ENCODE measurements around the gene SCYGR8.
"Not testable (repeated sequence)": the region's sequence is repeated elsewhere in the genome, so short reads cannot be mapped to it uniquely, and the experiment has no call there.

SCYGR8 gene, protein sequence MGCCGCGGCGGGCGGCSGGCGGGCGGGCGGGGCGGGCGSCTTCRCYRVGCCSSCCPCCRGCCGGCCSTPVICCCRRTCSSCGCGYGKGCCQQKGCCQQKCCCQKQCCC

DNA sequence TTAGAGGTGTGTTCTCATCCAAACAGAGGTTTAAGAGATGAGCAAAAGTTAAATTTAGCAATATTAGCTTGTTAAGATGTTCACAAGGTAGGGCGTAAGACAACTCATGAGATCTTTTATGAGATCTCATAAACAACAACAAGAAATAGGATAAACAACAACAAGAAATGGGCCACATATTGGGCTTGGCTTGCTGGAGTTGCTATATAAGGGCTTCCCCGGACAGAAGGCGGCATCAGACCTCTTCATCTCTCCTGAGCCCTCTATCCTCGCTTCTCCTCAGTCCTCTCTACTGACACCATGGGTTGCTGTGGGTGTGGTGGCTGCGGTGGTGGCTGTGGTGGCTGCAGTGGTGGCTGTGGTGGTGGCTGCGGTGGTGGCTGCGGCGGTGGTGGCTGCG, at the start of gene SCYGR8:
SCYGR8 (plus strand) TSS at position 301 of the 400 bp plus-strand sequence; CDS start at position 301, 0 bp downstream.
- DNase-seq, result no peak

DNA sequence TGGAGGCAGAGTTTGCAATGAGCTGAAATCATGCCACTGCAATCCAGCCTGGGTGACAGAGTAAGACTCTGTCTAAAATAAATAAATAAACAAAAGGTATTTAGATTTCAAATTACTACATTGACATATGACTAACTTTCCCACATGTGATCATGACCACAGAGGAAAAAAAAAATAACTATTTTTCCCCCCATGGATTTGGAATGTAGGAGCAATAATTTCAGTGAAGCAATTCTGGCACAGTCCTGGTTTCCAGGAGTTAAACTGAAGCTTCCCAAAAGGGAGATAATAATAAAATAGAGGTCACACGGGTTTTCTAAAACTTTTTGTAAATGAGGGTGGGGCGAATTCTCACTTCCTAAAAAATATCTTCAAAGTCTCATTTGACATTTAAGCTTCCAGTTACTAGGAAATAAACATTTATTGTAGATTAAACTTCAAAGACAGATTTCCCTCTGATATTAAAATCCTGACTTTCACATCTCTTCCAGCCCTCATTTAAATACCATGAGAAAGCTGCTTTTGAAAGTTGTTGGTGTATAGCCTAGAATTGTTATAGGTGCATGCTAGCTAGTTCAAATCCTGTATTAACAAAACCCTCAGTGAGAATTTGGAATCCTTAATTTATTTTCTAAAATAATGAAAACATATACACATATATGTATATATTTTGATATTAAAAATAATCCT, 48.6 kb upstream of the SCYGR8 start:
- DNase-seq, result no peak

DNA sequence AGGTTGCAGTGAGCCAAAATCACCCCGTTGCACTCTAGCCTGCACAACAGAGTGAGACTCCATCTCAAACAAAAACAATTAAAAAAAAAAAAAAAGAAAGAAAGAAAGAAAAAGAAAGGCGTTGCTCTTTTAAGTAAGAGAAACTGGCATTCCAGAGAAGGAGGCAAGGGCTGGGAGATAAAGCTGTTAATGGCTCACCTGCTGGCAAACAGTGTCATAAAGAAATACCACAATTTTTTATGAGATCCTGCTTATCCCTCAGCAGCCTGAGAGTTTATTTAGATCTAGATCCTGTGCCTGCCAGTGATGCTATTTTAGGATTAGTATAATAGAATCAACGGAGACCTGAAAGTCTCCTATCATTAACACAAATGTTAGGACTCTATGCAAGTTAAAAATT, 44.1 kb upstream of the SCYGR8 start:
- no peak for DNase-seq

DNA sequence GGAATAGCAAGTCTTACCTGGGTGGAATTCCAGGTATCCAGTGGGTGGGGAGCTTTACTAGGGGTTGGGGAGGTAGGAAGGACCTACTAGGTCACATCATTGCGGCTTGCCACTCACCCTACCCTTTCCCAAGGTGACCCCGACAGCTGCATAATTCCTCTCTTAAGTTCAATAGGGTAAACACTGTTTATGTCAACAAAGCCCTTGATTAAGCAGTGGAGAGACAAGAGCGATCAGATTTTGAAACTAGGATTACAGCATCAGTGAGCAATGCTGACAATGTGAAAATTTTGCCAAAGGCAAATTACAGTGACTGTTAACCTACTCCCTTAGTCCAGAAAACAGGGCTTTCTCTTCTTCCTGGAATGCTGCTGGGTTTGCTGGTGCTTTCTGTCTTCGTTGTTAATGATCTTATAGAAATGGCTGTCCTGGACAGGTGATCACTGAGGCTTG, 42.4 kb upstream of the SCYGR8 start:
- no peak for DNase-seq

DNA sequence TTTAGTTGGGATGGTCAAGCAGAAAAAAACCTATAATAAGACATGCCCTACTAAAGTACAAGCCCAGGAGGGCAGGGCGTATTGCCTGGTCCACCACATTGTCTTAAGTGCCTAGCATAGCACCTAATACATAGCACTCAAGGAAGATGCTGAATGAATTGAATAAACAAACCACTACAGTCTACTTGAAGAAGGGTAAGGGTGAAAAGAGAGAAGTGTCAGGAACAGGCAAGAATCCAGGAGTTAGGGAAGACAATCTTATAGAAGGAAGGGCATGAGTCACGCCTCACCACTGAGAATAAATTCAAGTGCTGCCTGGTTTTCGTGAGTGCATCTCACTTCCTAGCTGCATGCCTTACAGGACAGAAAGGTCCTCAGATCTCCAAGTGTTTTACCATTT, 41.7 kb upstream of the SCYGR8 start:
- no peak for DNase-seq

DNA sequence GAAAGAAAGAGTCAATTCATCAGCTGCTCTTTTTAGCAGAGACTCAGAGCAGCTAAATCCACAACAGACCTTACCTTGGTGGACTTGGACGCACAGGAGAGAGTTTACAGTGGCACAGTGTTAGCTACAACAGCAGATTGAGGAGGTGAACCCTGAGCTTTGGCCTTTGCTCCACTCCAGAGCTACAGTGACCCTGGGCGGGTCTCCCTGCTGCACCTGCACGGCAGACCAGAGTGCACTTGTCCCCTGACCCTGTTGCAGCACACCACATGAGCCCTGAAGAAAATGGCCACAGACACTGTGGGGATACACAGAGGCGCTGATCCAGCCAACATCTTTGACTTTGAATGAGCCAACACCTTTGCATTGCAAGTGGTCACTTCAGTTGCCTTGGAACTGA, 38.8 kb upstream of the SCYGR8 start:
- no peak for DNase-seq

DNA sequence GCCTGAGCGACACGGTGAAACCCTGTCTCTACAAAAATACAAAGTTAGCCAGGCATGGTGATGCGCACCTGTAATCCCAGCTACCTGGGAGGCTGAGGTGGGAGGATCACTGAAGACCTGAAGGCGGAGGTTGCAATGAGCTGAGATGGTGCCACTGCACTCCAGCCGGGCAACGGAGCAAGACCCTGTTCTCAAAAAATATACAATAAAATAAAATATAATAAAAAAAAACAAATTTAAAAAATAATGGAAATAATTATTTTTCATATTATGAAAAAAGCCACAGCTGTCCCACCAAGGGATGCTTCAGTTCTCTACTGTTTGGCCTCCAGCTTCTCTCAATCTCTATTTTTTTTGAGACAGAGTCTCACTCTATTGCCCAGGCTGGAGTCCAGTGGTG, 38.3 kb upstream of the SCYGR8 start:
- DNase-seq, result no peak

DNA sequence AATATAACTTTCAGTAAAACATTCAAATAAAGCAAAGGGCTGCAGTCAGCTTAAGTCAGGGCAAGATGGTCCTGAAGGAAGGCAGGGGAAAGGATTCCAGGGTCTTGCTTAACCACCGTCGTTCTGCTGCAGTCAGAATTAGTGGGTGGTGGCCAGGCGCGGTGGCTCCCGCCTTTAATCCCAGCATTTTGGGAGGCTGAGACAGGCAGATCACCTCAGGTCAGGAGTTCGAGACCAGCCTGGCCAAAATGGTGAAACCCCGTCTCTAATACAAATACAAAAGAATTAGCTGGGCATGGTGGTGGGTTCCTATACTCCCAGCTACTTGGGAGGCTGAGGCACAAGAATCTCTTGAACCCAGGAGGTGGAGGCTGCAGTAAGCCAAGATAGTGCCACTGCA, 34.7 kb upstream of the SCYGR8 start:
- DNase-seq, result no peak

DNA sequence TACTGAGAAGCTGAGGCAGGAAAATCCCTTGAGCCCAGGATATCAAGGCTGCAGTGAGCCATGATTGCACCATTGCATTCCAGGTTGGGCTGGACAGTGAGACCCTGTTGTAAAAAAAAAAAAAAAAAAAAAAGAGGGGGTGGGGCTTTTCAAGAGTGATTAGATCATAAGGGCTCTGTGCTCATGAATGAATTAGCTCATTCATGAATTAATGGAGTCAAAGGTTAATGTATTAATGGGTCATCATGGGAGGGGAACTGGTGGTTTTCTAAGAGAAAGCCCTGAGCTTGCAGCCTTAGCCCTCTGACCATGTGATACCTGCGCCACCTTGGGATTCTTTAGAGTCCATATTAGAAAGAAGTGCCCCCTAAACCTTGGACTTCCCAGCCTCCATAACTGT, 32.4 kb upstream of the SCYGR8 start:
- no peak for DNase-seq

DNA sequence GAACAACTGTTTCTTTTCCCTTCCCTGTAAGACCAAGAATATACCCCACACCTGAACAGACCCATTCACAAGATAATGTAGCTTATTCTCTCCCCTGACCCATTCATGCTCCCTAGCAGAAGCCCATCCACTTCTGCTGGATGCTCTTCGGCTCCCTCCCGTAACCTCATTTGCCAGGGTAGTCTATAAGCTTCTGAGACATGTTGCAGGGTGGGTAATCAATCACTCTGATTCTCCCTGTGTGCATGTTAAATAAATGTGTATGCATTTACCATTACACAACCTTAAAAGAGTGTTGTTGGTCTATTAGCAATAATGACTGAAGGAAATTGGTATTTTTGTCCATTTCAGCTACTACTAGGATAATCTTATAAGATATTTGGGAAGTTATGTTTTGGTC, 29.2 kb upstream of the SCYGR8 start:
- DNase-seq, result no peak

DNA sequence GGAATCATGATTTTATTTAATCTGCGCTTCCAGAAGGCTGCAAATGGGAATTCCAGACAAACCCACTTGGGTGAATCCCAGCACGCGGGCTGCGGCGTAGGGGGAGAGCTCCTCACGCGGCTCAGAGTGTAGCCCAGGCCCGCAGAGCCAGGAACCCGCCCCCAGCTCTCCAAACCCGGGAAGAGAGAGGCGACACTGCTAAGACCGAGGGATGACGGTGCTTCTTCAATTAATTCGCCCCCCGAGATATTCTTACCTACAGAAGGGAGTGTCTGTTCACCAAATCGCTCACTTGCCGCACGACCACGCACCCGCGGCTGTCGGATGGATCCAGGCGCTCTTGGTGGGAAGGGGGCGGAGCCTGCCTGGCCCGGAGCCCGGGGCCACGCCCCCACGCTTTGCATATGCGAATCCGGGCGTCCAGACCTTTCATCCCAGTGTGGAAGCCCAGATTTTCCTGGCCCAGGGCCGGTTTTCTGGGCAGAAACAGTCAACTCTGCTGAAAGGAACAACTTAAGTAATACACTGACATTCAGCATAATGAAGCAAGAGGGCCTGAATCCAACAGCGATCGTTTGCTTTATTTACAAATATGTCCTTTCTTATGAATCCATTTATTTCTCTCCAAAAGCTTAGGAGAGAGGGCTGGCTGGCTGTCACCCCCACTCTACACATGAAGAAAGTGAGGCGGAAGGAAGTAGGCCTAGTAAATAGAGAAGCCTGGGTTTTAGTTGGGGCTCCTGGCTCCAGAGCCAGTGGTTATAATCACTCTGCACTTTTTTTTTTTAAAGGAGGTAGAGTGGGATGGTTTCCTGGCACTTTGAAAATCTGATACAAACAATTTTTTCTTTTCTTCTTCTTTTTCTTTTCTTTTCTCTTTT, 27.8 kb upstream of the SCYGR8 start, which contains the start of gene SLC19A3:
SLC19A3 (minus strand) TSS at position 342 of the 881 bp plus-strand sequence. CDS start 15,710 bp downstream, outside the sequence.
- no peak for DNase-seq

DNA sequence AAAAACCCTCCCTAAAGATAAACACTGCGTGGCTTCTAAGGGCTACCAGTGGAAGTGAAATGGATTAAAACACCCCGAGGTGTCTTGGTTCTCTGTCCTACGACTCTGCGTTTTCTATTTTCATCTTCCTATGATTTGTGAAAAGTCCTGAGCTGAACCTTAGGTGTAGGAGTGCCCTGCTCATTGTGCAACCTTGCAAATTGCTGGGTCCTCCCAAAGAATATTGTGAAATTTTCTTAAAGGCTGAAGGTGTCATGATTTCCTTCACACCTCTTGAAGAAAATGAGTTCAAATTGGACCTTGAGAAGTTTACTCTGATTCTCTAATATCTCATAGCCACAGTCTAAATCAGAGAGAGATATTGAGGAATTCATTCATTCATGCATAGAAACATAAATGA, 26.1 kb upstream of the SCYGR8 start:
- DNase-seq, result no peak

DNA sequence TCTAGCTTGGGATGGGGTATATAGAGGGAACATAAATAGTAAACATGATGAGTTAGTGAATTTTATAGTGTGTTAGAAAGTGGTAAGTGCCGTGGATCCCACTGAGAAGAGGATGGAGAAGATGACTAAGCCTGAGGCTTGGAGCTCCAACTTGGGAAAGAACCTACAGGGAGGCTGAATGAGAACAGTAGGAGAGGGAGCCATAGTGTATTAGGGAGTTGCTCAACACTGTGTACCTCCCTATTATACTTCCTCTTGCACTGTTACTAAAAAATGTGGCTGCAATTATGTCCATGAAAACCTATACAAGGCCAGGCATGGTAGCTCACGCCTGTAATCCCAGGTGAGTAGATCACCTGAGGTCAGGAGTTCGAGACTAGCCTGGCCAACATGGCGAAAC, 25.0 kb upstream of the SCYGR8 start:
- DNase-seq, result no peak

DNA sequence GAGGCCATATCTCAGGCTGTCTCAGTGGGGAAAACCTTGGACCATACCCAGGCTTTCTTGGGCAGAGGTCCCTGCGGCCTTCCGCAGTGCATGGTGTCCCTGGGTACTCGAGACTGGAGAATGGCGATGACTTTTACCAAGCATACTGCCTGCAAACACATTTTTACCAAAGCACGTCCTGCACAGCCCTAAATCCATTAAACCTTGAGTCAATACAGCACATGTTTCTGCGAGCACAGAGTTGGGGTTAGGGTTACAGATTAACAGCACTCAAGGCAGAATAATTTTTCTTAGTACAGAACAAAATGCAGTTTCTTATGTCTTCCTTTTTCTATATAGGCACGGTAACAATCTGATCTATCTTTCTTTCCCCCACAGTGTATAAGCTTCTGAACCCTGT, 22.9 kb upstream of the SCYGR8 start:
- not testable (repeated sequence) for DNase-seq

DNA sequence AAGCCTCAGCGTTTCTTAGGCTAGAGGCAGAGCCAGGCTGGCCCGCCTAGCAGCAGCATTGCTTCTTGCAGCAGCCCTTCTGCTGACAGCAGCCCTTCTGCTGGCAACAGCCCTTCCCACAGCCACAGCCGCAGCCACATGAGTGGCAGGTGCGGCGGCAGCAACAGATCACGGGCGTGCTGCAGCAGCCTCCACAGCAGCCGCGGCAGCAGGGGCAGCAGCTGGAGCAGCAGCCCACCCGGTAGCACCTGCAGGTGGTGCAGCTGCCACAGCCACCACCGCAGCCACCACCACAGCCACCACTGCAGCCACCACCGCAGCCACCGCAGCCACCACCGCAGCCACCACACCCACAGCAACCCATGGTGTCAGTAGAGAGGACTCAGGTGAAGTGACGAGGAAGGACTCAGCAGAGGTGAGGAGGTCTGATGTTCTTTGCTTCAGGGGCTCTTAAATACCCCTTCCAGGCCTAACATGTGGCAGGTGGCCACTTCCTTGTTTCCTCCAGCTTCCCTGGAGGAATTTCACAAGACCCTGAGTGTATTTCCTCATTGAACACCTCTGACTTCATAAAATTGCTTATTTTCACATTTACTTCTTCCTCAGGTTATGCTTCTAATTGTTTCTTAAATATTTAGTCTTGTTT, 21.2 kb upstream of the SCYGR8 start, which contains the start of gene SCYGR6:
SCYGR6 (minus strand) TSS at position 364 of the 646 bp plus-strand sequence; CDS start at position 364, 0 bp downstream.
- DNase-seq, result no peak

DNA sequence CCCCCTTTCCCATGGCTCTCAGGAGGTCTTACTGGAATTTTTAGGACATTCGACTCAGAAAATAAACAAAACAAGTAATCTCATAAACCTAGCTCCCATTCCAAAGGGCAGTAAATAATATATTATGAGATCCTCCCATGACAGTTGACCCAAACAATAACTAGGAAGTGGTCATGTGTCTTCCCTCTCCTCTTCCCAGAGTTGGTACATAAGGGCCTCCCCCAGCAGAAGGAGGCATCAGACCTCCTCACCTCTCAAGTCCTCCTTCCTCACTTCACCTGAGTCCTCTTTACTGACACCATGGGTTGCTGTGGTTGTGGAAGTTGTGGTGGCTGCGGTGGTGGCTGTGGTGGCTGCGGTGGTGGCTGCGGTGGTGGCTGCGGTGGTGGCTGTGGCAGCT, 17.7 kb upstream of the SCYGR8 start, which contains the start of gene SCYGR7:
SCYGR7 (plus strand) TSS at position 301 of the 400 bp plus-strand sequence; CDS start at position 301, 0 bp downstream.
- DNase-seq, result no peak

DNA sequence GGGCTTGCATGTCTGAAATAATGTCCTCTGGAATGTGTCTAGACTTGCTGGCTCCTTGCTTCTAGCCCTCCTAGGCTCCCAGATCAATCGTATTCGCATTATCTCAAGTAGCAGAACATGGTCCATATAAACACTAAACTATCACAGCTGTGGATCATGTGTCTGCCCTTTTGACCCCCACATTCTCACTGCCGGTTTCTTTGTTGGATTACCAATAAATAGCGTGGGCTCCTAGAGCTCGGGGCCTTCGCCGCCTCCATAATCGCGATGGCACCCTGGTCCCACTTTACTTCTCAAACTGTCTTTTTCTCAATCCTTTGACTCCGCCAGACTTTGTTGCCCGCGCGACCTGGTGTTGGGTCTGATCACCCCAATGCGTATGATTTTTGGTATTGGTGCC, 6.3 kb upstream of the SCYGR8 start:
- DNase-seq, result no peak

DNA sequence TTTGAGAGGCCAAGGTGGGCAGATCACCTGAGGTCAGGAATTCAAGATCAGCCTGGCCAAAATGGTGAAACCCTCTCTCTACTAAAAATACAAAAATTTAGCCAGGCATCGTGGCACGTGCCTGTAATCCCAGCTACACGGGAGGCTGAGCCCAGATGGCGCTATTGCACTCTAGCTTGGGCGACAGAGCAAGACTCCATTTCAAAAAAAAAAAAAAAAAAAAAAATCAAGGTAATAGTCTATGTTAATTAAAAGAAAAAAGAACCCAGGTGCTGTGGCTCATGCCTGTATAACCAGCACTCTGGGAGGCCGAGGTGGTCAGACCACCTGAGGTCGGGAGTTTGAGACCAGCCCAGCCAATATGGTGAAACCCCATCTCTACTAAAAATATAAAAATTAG, 5.0 kb upstream of the SCYGR8 start:
- DNase-seq, result not testable (repeated sequence)

DNA sequence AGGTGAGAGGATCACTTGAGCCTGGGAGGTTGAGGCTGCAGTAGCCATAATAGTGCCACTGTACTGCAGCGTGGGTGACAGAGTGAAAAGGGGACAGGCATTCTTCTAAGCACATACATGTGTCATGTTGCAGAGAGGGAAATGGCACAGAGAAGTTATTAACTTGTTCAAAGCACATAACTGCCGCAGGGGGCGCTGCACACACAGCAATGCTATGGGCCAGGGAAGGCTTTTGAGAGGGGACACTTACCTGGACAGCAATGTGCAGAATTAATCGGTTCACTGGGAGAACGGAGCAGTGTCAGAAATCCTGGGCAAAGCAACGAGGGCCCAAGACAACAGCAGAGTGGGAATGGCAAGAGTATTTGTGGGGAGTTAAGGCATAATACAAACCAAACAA, 2.4 kb downstream of the SCYGR8 start:
- no peak for DNase-seq

DNA sequence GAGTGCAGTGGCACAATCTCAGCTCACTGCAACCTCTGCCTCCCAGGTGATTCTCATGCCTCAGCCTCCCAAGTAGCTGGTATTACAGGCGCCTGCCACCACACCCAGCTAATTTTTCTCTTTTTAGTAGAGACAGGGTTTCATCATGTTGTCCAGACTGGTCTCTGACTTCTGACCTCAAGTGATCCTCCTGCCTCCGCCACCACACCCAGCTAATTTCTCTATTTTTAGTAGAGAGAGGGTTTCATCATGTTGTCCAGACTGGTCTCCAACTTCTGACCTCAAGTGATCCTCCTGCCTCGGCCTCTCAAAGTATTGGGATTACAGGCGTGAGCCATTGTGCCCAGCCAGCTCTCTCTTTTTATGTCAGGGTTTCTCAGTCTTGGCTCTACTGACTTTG, 10.6 kb downstream of the SCYGR8 start:
- not testable (repeated sequence) for DNase-seq

DNA sequence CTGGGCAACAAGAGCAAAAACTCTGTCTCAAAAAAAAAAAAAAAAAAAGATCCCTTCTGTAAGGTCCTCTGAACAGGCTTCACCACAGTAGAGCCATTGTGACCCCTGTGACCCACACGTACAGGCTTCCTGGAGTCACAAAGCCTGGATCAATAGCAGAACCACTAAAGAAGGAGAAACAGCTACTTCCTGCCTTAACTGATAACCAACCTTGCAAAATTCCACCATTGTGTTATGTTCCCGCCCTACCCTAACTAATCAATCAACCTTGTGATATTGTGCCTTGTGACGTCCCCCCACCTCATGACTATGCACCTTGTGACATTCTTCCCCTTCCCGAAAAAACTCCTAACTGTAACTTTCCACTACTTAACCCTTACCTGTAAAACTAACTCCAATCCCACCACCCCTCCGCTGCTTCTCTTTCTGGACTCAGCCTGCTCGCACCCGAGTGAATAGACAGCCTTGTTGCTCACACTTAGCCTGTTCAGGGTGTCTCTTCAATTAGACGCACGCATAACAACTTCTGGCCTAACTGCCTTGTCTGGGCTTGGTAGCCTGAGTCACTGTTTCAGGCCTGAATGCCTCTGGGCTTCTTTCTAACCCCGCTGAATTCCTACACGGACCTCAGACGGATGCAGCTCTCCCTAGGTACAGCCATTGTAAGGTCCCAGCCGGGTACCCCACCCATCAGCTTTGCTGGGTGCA, 13.9 kb downstream of the SCYGR8 start:
- DNase-seq, result no peak

DNA sequence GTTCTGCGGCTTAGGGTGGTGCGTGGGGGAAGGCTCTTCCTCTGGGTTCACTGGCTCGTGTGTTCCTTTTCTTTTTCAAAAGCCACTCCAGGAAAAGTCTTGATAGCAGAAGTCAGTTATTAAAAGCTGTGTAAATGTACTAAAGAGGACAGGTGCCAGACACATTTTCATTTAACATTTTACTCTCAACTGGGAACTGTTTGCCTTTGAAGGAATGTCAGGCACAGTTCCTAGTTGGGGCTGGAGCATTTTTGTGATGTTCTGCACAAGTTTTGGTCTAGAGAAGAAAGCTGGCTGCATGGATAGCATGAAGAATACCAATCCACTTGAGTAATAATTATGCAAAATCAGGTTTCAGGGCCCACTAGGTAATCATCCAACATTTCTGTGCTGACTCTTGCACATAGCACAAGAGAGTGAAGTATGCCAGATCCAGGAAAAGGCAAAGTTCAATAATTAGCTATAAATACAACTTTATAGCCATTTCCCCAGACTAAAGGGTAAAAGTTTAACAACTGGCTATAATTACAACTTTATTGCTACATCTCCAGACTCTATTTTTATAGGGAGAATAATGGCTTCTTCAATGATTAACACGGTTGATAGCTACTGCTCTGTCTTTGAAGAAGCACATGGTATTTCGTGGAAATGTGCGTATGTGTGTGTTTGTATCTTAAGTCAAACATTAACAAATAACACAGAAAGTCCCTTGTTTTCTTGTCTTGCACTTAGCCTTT, 16.2 kb downstream of the SCYGR8 start:
- DNase-seq, result no peak
